GM23338 (cell line): Measurements from ENCODE around the gene KCNT1. TPM values are rescaled to one million over a fixed set of nuclear protein-coding genes. Genes with fewer than 3 reads are reported as not detected.

Experiments
- CREB1 ChIP-seq: fragments of 250-450 bp; sonication (Bioruptor Pico); IDR thresholded peaks from 2 replicates; pipeline ENCODE4 v1.5.0; 2020; ENCODE audit warnings: low read depth, mild to moderate bottlenecking, moderate library complexity
- EZH2phosphoT487 ChIP-seq: fragments of 200-600 bp; sonication (generic); IDR thresholded peaks from one replicate; pipeline ENCODE4 v1.8.1; 2018; ENCODE audit warnings: antibody characterized with exemption; ENCODE audit not compliant: unreplicated experiment
- JUNB ChIP-seq: IDR thresholded peaks from one replicate; pipeline ENCODE4 v1.6.1; 2016; ENCODE audit warnings: antibody characterized with exemption; ENCODE audit not compliant: unreplicated experiment
- NANOG ChIP-seq: IDR thresholded peaks from 2 replicates; pipeline ENCODE4 v1.6.1; 2016; ENCODE audit warnings: antibody characterized with exemption, borderline replicate concordance
- POLR2AphosphoS5 ChIP-seq: IDR thresholded peaks from 2 replicates; pipeline ENCODE4 v1.6.1; 2016; ENCODE audit warnings: antibody characterized with exemption, low read depth
- ZNF114 ChIP-seq: fragments of 250-450 bp; sonication (Bioruptor Pico); IDR thresholded peaks from 2 replicates; pipeline ENCODE4 v1.5.0; 2020; ENCODE audit warnings: mild to moderate bottlenecking, moderate library complexity
- polyA plus RNA-seq: library from polyadenylated mRNA; unstranded; fragments of >200 nt; fragmentation: Nextera tagmentation; extraction: Ambion mirVana; gene quantifications from 2 replicates; pipeline ENCODE4 v1.2.1, GENCODE V29; 2016
- total RNA-seq: library from RNA; depleted of rRNA; stranded (reverse); fragments of >200 nt; shearing (Covaris generic); gene quantifications from 2 replicates; pipeline ENCODE4 v1.2.3, GENCODE V29; 2014
- TF ChIP-seq, protein P1 (sequence below): fragments of 250-450 bp; sonication (Bioruptor Pico); IDR thresholded peaks from 2 replicates; pipeline ENCODE4 v1.5.0; 2020; ENCODE audit warnings: mild to moderate bottlenecking, moderate library complexity
- TF ChIP-seq, protein P2 (sequence below), 2 experiments: fragments of 200-600 bp in 1 of 2; sonication (generic) in 1 of 2; conservative IDR thresholded peaks; 2 replicates each; pipeline versions ENCODE4 v1.5.1 to v1.6.1; 2016 to 2017; ENCODE audit warnings: antibody characterized with exemption in 2 of 2, low read depth in 2 of 2, mild to moderate bottlenecking in 2 of 2, moderate library complexity in 1 of 2
- TF ChIP-seq, protein P3 (sequence below): IDR thresholded peaks from one replicate; pipeline ENCODE4 v1.6.1; 2018; ENCODE audit warnings: antibody characterized with exemption; ENCODE audit not compliant: unreplicated experiment

KCNT1 gene
- total and polyA plus RNA-seq, 2 experiments from 2014 or later = 0.05 to 0.28 TPM

DNA sequence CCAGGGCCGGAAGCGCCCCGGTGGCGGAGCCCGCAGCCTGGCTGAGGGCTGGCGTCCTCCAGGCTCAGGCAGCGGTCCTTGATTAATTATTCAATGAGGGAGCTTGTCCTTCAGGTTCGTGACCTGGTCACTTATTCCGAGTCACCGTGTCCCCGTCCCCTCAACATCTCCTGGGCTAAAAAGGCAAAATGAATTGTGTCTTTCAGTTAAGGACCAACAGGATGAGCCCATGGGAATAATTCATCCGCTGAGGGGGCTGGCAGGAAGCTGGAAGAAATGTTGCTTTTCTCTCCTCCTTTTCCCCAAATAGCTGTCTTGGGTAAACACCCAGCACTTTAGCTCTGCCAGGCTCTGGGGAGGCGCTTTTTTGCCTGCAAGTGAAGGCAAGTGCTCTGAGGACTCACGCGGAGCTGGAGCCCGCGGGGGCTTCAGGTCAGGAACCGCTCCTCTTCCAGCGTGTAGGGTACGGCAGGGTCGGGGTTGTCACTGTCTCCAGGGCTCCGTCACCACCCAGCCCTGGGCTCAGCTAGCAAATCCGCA is 13.1 kb downstream of the KCNT1 start (continued):
- TF ChIP-seq, protein P1, sequence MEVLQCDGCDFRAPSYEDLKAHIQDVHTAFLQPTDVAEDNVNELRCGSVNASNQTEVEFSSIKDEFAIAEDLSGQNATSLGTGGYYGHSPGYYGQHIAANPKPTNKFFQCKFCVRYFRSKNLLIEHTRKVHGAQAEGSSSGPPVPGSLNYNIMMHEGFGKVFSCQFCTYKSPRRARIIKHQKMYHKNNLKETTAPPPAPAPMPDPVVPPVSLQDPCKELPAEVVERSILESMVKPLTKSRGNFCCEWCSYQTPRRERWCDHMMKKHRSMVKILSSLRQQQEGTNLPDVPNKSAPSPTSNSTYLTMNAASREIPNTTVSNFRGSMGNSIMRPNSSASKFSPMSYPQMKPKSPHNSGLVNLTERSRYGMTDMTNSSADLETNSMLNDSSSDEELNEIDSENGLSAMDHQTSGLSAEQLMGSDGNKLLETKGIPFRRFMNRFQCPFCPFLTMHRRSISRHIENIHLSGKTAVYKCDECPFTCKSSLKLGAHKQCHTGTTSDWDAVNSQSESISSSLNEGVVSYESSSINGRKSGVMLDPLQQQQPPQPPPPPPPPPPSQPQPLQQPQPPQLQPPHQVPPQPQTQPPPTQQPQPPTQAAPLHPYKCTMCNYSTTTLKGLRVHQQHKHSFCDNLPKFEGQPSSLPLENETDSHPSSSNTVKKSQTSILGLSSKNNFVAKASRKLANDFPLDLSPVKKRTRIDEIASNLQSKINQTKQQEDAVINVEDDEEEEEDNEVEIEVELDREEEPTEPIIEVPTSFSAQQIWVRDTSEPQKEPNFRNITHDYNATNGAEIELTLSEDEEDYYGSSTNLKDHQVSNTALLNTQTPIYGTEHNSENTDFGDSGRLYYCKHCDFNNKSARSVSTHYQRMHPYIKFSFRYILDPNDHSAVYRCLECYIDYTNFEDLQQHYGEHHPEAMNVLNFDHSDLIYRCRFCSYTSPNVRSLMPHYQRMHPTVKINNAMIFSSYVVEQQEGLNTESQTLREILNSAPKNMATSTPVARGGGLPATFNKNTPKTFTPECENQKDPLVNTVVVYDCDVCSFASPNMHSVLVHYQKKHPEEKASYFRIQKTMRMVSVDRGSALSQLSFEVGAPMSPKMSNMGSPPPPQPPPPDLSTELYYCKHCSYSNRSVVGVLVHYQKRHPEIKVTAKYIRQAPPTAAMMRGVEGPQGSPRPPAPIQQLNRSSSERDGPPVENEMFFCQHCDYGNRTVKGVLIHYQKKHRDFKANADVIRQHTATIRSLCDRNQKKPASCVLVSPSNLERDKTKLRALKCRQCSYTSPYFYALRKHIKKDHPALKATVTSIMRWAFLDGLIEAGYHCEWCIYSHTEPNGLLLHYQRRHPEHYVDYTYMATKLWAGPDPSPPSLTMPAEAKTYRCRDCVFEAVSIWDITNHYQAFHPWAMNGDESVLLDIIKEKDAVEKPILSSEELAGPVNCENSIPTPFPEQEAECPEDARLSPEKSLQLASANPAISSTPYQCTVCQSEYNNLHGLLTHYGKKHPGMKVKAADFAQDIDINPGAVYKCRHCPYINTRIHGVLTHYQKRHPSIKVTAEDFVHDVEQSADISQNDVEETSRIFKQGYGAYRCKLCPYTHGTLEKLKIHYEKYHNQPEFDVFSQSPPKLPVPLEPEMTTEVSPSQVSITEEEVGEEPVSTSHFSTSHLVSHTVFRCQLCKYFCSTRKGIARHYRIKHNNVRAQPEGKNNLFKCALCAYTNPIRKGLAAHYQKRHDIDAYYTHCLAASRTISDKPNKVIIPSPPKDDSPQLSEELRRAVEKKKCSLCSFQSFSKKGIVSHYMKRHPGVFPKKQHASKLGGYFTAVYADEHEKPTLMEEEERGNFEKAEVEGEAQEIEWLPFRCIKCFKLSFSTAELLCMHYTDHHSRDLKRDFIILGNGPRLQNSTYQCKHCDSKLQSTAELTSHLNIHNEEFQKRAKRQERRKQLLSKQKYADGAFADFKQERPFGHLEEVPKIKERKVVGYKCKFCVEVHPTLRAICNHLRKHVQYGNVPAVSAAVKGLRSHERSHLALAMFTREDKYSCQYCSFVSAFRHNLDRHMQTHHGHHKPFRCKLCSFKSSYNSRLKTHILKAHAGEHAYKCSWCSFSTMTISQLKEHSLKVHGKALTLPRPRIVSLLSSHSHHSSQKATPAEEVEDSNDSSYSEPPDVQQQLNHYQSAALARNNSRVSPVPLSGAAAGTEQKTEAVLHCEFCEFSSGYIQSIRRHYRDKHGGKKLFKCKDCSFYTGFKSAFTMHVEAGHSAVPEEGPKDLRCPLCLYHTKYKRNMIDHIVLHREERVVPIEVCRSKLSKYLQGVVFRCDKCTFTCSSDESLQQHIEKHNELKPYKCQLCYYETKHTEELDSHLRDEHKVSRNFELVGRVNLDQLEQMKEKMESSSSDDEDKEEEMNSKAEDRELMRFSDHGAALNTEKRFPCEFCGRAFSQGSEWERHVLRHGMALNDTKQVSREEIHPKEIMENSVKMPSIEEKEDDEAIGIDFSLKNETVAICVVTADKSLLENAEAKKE (CRISPR knock-in tag) = no peak
- TF ChIP-seq EZH2phosphoT487 (no peak), JUNB (no peak), POLR2AphosphoS5 (no peak), CREB1 (CRISPR knock-in tag) (no peak), NANOG (no peak), ZNF114 (CRISPR knock-in tag) (no peak)
- TF ChIP-seq, protein P2, sequence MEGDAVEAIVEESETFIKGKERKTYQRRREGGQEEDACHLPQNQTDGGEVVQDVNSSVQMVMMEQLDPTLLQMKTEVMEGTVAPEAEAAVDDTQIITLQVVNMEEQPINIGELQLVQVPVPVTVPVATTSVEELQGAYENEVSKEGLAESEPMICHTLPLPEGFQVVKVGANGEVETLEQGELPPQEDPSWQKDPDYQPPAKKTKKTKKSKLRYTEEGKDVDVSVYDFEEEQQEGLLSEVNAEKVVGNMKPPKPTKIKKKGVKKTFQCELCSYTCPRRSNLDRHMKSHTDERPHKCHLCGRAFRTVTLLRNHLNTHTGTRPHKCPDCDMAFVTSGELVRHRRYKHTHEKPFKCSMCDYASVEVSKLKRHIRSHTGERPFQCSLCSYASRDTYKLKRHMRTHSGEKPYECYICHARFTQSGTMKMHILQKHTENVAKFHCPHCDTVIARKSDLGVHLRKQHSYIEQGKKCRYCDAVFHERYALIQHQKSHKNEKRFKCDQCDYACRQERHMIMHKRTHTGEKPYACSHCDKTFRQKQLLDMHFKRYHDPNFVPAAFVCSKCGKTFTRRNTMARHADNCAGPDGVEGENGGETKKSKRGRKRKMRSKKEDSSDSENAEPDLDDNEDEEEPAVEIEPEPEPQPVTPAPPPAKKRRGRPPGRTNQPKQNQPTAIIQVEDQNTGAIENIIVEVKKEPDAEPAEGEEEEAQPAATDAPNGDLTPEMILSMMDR (conservative IDR thresholded peaks at IDR 0.05; ENCODE audit: low read depth in 2 of 2) = no peak
- TF ChIP-seq, protein P3, sequence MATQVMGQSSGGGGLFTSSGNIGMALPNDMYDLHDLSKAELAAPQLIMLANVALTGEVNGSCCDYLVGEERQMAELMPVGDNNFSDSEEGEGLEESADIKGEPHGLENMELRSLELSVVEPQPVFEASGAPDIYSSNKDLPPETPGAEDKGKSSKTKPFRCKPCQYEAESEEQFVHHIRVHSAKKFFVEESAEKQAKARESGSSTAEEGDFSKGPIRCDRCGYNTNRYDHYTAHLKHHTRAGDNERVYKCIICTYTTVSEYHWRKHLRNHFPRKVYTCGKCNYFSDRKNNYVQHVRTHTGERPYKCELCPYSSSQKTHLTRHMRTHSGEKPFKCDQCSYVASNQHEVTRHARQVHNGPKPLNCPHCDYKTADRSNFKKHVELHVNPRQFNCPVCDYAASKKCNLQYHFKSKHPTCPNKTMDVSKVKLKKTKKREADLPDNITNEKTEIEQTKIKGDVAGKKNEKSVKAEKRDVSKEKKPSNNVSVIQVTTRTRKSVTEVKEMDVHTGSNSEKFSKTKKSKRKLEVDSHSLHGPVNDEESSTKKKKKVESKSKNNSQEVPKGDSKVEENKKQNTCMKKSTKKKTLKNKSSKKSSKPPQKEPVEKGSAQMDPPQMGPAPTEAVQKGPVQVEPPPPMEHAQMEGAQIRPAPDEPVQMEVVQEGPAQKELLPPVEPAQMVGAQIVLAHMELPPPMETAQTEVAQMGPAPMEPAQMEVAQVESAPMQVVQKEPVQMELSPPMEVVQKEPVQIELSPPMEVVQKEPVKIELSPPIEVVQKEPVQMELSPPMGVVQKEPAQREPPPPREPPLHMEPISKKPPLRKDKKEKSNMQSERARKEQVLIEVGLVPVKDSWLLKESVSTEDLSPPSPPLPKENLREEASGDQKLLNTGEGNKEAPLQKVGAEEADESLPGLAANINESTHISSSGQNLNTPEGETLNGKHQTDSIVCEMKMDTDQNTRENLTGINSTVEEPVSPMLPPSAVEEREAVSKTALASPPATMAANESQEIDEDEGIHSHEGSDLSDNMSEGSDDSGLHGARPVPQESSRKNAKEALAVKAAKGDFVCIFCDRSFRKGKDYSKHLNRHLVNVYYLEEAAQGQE = no peak
